ENCODE measurements around the gene RCAN1. TPM values are rescaled to one million over a fixed set of nuclear protein-coding genes. Genes with fewer than 3 reads are reported as not detected.

Gene RCAN1
- total and polyA plus RNA-seq, 9 donors, result 8.6 to 26.7 (median 10.0) TPM

DNA sequence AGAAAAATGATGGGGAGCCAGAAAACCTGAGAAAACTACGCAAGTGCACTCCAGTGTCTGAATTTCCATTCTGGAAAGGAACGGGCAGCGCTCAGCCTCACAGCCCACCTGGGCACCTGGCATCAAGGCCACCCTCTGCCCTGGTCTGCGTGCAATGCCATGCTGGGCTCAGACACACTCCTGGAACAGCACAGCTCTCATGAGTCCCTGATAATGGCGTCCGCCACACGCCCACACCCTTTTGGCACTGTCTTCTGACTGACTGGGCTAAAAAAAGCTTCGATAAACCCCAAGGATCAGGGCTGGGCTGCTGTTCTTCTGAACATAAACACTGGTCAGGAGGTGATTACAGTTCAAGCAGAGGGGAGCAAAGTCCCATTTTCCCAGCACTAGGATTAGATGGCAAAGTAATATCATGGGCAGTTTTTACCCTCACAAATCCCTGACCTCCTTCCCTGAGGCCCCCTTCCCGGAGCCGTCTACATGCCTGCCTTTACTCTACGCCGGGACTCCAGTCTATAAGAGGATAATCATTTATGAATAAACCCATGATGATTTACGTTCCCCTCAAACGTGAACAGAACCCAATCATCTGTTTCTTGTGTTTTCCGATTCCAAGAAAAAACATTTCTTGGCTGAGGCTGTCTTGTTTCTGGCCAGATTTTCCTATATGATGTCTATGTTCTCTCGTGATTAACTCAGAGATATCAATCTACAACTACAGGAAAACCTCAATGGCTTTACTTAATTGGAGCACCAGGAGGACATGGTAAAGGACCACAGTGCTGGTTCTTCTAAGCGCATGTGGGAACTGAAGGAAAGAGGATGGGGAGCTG, 22.6 kb downstream of the RCAN1 start:
- Histone ChIP-seq H3K9me3 (no peaks in the 10 kb centered on the region), H3K27me3 (no peaks in the 10 kb centered on the region), H3K4me3 (no peak overlapping the region), H3K27ac (no peak overlapping the region), H3K4me1 (ENCODE audit: insufficient read depth) (peaks cover 8% of the 10 kb centered on the region), H3K36me3 (no peaks in the 10 kb centered on the region)
- intact Hi-C loops (cut with DNase I), result no loop called here
- 43 to 47% (median 46%) methylated on average over 17 of the region's 17 CpGs for WGBS, 3 donors
- TF ChIP-seq, protein P1, sequence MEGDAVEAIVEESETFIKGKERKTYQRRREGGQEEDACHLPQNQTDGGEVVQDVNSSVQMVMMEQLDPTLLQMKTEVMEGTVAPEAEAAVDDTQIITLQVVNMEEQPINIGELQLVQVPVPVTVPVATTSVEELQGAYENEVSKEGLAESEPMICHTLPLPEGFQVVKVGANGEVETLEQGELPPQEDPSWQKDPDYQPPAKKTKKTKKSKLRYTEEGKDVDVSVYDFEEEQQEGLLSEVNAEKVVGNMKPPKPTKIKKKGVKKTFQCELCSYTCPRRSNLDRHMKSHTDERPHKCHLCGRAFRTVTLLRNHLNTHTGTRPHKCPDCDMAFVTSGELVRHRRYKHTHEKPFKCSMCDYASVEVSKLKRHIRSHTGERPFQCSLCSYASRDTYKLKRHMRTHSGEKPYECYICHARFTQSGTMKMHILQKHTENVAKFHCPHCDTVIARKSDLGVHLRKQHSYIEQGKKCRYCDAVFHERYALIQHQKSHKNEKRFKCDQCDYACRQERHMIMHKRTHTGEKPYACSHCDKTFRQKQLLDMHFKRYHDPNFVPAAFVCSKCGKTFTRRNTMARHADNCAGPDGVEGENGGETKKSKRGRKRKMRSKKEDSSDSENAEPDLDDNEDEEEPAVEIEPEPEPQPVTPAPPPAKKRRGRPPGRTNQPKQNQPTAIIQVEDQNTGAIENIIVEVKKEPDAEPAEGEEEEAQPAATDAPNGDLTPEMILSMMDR (IDR thresholded peaks at IDR 0.05), result no peak
- TF ChIP-seq EP300 (IDR thresholded peaks at IDR 0.05) (no peak), POLR2A (IDR thresholded peaks at IDR 0.05) (no peak)
- peak in 1 of 5 donors; percentile 9 for DNase-seq

DNA sequence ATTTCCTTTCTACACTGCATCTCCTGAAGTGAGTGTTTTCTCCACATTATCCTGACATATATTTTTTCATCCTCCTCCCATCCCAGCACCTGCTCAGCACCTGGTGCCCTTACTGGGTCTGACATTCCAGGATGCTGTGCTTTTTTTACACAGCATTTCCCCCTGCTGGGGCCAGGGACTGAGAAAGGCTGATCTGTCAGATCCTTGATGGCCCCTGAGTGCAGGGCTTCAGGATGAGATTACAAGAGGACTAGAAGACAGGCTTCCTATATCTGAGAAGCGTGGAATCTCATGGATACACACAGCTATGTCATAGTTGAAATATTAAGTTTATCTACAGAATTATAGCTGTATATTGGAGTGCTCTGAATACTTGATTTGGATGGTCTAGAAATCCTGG, 24.4 kb downstream of the RCAN1 start:
- H3K27ac ChIP-seq, result no peak overlapping the region
- intact Hi-C loops (cut with DNase I), result no loop called here
- no peaks in the 10 kb centered on the region for H3K27me3 ChIP-seq
- H3K9me3 ChIP-seq, result no peaks in the 10 kb centered on the region
- H3K36me3 ChIP-seq, result no peaks in the 10 kb centered on the region
- no peak for DNase-seq
- H3K4me3 ChIP-seq, result no peak overlapping the region
- TF ChIP-seq EP300 (IDR thresholded peaks at IDR 0.05) (no peak), POLR2A (IDR thresholded peaks at IDR 0.05) (no peak)
- TF ChIP-seq, protein P1 (IDR thresholded peaks at IDR 0.05), result no peak
- WGBS, 3 donors, result 93 to 98% (median 97%) methylated on average over 1 of the region's 1 CpG
- H3K4me1 ChIP-seq (ENCODE audit: insufficient read depth), result peaks cover 8% of the 10 kb centered on the region

DNA sequence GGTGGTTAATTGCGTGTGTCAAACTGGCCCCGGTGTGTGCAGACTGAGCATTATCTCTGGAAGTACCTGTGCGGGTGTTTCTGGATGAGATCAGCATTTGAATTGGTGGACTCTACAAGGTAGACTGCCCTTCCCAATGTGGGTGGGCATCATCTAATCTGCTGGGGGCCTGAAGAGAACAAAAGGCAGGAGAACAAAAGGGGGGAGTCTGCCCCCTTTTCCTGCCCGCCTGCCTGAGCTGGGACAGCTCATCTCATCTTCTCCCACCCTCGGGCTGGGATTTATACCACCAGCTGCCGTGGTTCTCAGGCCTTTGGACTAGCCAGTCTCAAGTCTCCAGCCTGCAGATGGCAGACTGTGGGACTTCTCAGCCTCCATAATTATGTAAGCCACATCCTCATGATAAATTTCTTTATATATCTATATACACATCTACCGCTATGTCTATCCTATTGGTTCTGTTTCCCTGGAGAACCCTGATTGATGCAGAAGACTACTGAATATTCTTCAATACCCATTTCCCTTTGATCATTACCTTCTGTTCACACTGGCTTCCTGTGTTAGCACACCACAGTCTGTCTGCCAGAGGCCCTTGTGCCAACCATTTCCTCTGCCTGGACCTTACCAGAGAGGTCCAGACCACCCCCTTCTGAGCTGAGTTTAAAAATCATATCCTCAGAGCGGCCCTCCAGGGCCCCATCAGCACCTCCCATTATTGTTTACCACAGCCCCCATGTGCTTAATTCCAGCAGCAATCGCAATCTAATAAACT, 25.2 kb downstream of the RCAN1 start:
- DNase-seq, result no peak
- TF ChIP-seq, protein P1 (IDR thresholded peaks at IDR 0.05), result no peak
- no peak for TF ChIP-seq EP300 (IDR thresholded peaks at IDR 0.05)
- TF ChIP-seq POLR2A (IDR thresholded peaks at IDR 0.05), result no peak
- 89 to 95% (median 92%) methylated on average over 9 of the region's 9 CpGs for WGBS, 3 donors
- intact Hi-C loops (cut with DNase I), result no loop called here
- Histone ChIP-seq H3K4me1 (ENCODE audit: insufficient read depth) (peaks cover 8% of the 10 kb centered on the region), H3K27ac (no peak overlapping the region), H3K9me3 (no peaks in the 10 kb centered on the region), H3K4me3 (no peak overlapping the region), H3K36me3 (no peaks in the 10 kb centered on the region), H3K27me3 (no peaks in the 10 kb centered on the region)

DNA sequence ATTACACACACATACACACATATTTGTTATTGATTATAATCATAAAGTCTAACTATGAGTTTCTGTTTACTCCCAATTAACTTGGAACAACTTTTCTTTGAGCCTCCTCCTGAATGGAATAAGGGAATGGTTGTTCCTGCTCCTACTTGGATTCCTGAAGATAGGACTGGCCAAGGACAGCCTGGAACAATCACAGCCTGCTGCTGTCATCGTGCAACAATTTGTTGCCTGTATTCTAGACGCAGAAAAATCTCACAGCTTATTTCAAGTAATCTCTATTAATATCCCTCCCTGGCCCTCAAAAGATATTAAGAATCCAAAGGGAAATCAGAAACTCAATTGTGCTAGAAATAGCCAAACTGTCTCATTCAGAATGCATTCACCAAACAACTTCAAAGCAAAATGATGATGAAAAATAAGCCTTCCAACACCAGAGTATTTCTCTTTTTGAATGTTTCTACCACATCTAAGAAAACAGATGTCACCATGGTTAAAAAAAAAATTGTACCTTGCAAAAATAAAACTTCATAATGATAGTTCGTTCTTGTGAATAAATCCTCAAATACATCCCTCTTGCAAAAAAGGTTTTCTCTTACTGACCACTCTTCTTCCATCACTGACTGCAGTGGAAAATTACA, 30.9 kb downstream of the RCAN1 start:
- no peaks in the 10 kb centered on the region for H3K36me3 ChIP-seq
- no peak overlapping the region for H3K27ac ChIP-seq
- 45 to 55% (median 54%) methylated on average over 3 of the region's 3 CpGs for WGBS, 3 donors
- no peak overlapping the region for H3K4me3 ChIP-seq
- no peaks in the 10 kb centered on the region for H3K27me3 ChIP-seq
- H3K4me1 ChIP-seq (ENCODE audit: insufficient read depth), result no peaks in the 10 kb centered on the region
- intact Hi-C loops (cut with DNase I), result no loop called here
- DNase-seq, result no peak
- no peaks in the 10 kb centered on the region for H3K9me3 ChIP-seq
- no peak for TF ChIP-seq EP300 (IDR thresholded peaks at IDR 0.05)
